KMS-11 (cell line): ENCODE measurements around the gene PRPF18.

Source experiments
- H2AFZ ChIP-seq: fragments of 200-600 bp; sonication (generic); 2 replicates; pipeline ENCODE4 v1.6.1; 2016; ENCODE audit warnings: antibody characterized with exemption, mixed run types, low read depth
- H3K27ac ChIP-seq: fragments of 200-600 bp; sonication (generic); 2 replicates; pipeline ENCODE4 v1.6.1; 2016; ENCODE audit warnings: mild to moderate bottlenecking, mixed run types
- H3K27me3 ChIP-seq: fragments of 200-600 bp; sonication (generic); 2 replicates; pipeline ENCODE4 v1.6.1; 2017; ENCODE audit warnings: mild to moderate bottlenecking, low read depth, mixed run types, moderate library complexity; ENCODE audit not compliant: insufficient read depth
- H3K36me3 ChIP-seq: fragments of 200-600 bp; sonication (generic); 2 replicates; pipeline ENCODE4 v1.6.1; 2017; ENCODE audit warnings: mild to moderate bottlenecking, mixed run types; ENCODE audit not compliant: insufficient read depth
- H3K4me1 ChIP-seq: fragments of 200-600 bp; sonication (generic); 2 replicates; pipeline ENCODE4 v1.6.1; 2016; ENCODE audit warnings: mild to moderate bottlenecking, low read depth, mixed run types; ENCODE audit not compliant: poor library complexity, severe bottlenecking
- H3K4me2 ChIP-seq: fragments of 200-600 bp; sonication (generic); 2 replicates; pipeline ENCODE4 v1.7.0; 2016; ENCODE audit warnings: mild to moderate bottlenecking, mixed run types
- H3K4me3 ChIP-seq: fragments of 200-600 bp; sonication (generic); IDR thresholded peaks from 2 replicates; pipeline ENCODE4 v1.6.1; 2017; ENCODE audit warnings: low read depth, low read length, mixed read lengths; ENCODE audit not compliant: insufficient read depth
- H3K79me2 ChIP-seq: fragments of 200-600 bp; sonication (generic); 2 replicates; pipeline ENCODE4 v1.6.1; 2016; ENCODE audit warnings: low read depth, mixed run types; ENCODE audit not compliant: insufficient read depth
- H3K9ac ChIP-seq: fragments of 200-600 bp; sonication (generic); 2 replicates; pipeline ENCODE4 v1.6.1; 2016; ENCODE audit warnings: mild to moderate bottlenecking, mixed run types
- H4K20me1 ChIP-seq: fragments of 200-600 bp; sonication (generic); 2 replicates; pipeline ENCODE4 v1.6.1; 2016; ENCODE audit warnings: mild to moderate bottlenecking, mixed run types; ENCODE audit not compliant: insufficient read depth
- CTCF ChIP-seq: fragments of 200-600 bp; sonication (generic); conservative IDR thresholded peaks from 2 replicates; pipeline ENCODE4 v1.6.1; 2017; ENCODE audit warnings: low read depth, mild to moderate bottlenecking, antibody characterized with exemption, low read length, moderate library complexity, mixed read lengths

Gene PRPF18

GRCh38 chr10:13585195-13585751, 1.5 kb upstream of the PRPF18 start:
- Histone ChIP-seq H2AFZ (no peak overlapping the region), H3K9ac (no peak overlapping the region), H3K27ac (no peak overlapping the region), H3K27me3 (no peaks in the 10 kb centered on the region), H4K20me1 (no peaks in the 10 kb centered on the region), H3K4me3 (no peak overlapping the region), H3K4me2 (no peak overlapping the region), H3K36me3 (no peaks in the 10 kb centered on the region), H3K4me1 (peaks cover 19% of the 10 kb centered on the region), H3K79me2 (peaks cover 25% of the 10 kb centered on the region)
- TF ChIP-seq CTCF: no peak

GRCh38 chr10:13585943-13586342, 822 bp upstream of the PRPF18 start:
- Histone ChIP-seq H3K27ac (no peak overlapping the region), H3K4me1 (peaks cover 19% of the 10 kb centered on the region), H3K4me3 (no peak overlapping the region), H4K20me1 (no peaks in the 10 kb centered on the region), H3K36me3 (no peaks in the 10 kb centered on the region), H2AFZ (peak overlapping the region; percentile 84), H3K79me2 (peaks cover 25% of the 10 kb centered on the region), H3K9ac (no peak overlapping the region), H3K4me2 (peak overlapping the region; percentile 86), H3K27me3 (no peaks in the 10 kb centered on the region)
- no peak for TF ChIP-seq CTCF

- Histone ChIP-seq H3K4me2 (peak overlapping the region; percentile 94), H3K9ac (peak overlapping the region; percentile 55; the same call in 1 of the 2 replicates), H4K20me1 (no peaks in the 10 kb centered on the region), H3K79me2 (peaks cover 29% of the 10 kb centered on the region), H3K4me1 (peaks cover 19% of the 10 kb centered on the region), H3K36me3 (no peaks in the 10 kb centered on the region), H3K27ac (peak overlapping the region; percentile 22; the same call in 1 of the 2 replicates), H3K4me3 (no peak overlapping the region), H2AFZ (peak overlapping the region; percentile 84; the same call in 1 of the 2 replicates), H3K27me3 (no peaks in the 10 kb centered on the region)
- TF ChIP-seq CTCF: no peak
Observed at GRCh38 chr10:13587391-13587790, 626 bp downstream of the PRPF18 start.

GRCh38 chr10:13589316-13589715, 2.6 kb downstream of the PRPF18 start:
- no peak overlapping the region for H2AFZ ChIP-seq
- no peak overlapping the region for H3K27ac ChIP-seq
- no peak overlapping the region for H3K9ac ChIP-seq
- no peak overlapping the region for H3K4me3 ChIP-seq
- H3K36me3 ChIP-seq: no peaks in the 10 kb centered on the region
- peaks cover 19% of the 10 kb centered on the region for H3K4me1 ChIP-seq
- H4K20me1 ChIP-seq: no peaks in the 10 kb centered on the region
- H3K79me2 ChIP-seq: peaks cover 32% of the 10 kb centered on the region
- TF ChIP-seq CTCF: no peak
- H3K4me2 ChIP-seq: no peak overlapping the region
- no peaks in the 10 kb centered on the region for H3K27me3 ChIP-seq
